ENCODE measurements around the gene CLDN20. TPM values are rescaled to one million over a fixed set of nuclear protein-coding genes. Genes with fewer than 3 reads are reported as not detected.
"Not testable (repeated sequence)": the region's sequence is repeated elsewhere in the genome, so short reads cannot be mapped to it uniquely, and the experiment has no call there.

The CLDN20 gene
- polyA plus RNA-seq (2013): 2.5 TPM

- DNase-seq: no peak
- WGBS (ENCODE audit: insufficient coverage): 99% methylated on average over 6 of the region's 10 CpGs
- H3K4me1 ChIP-seq (ENCODE audit: control extremely low read depth in 1 of 4, control insufficient read depth in 4 of 4, insufficient read depth in 4 of 4, low read length in 3 of 4): no peaks in the 10 kb centered on the region
- H3K4me3 ChIP-seq (ENCODE audit: control insufficient read depth in 1 of 7, extremely low read depth in 1 of 7, insufficient read depth in 4 of 7, low read depth in 2 of 7, low read length in 6 of 7): no peak within 1 kb of the TSS
- peaks cover 5 to 50% (median 36%) of the 10 kb centered on the region in 4 experiments for H3K36me3 ChIP-seq (ENCODE audit: control insufficient read depth in 4 of 4, insufficient read depth in 4 of 4, low read length in 3 of 4)
- H3K27me3 ChIP-seq (replicated peaks in 2 of 5; ENCODE audit: control insufficient read depth in 4 of 5, insufficient read depth in 5 of 5, low read length in 4 of 5): no peaks in the 10 kb centered on the region
- ChIA-PET POLR2A (no interaction called here), CTCF (interaction anchor here (0.6 kb wide), 1 partner anchor 48 kb away, joined by 3 read pairs; no protein-coding TSS in a partner anchor)
- H3K9me3 ChIP-seq (ENCODE audit: control extremely low read depth in 1 of 5, control insufficient read depth in 4 of 5, insufficient read depth in 2 of 5, low read depth in 1 of 5, low read length in 4 of 5): no peaks in the 10 kb centered on the region
- H3K27ac ChIP-seq (ENCODE audit: insufficient read depth in 1 of 2, low read depth in 1 of 2, low read length in 2 of 2, poor library complexity in 1 of 2, severe bottlenecking in 2 of 2): no peak within 1 kb of the TSS
These were observed at the start of gene CLDN20 for GRCh38 chr6:155263373-155264063. Gene CLDN20 (plus strand): TSS chr6:155264013. CDS start chr6:155275720, 11,707 bp downstream.

- POLR2A ChIA-PET: no interaction called here
- H3K4me3 ChIP-seq (ENCODE audit: control insufficient read depth in 1 of 7, extremely low read depth in 1 of 7, insufficient read depth in 4 of 7, low read depth in 2 of 7, low read length in 6 of 7): no peak overlapping the region
- CTCF ChIA-PET: no interaction called here
- H3K27me3 ChIP-seq (replicated peaks in 2 of 5; ENCODE audit: control insufficient read depth in 4 of 5, insufficient read depth in 5 of 5, low read length in 4 of 5): no peaks in the 10 kb centered on the region
- 100% methylated on average over 2 of the region's 4 CpGs for WGBS (ENCODE audit: insufficient coverage)
- H3K4me1 ChIP-seq (ENCODE audit: control extremely low read depth in 1 of 4, control insufficient read depth in 4 of 4, insufficient read depth in 4 of 4, low read length in 3 of 4): no peaks in the 10 kb centered on the region
- no peaks in the 10 kb centered on the region for H3K9me3 ChIP-seq (ENCODE audit: control extremely low read depth in 1 of 5, control insufficient read depth in 4 of 5, insufficient read depth in 2 of 5, low read depth in 1 of 5, low read length in 4 of 5)
- H3K36me3 ChIP-seq (ENCODE audit: control insufficient read depth in 4 of 4, insufficient read depth in 4 of 4, low read length in 3 of 4): no peaks in the 10 kb centered on the region
- no peak overlapping the region for H3K27ac ChIP-seq (ENCODE audit: insufficient read depth in 1 of 2, low read depth in 1 of 2, low read length in 2 of 2, poor library complexity in 1 of 2, severe bottlenecking in 2 of 2)
- DNase-seq: no peak
These were observed 47.9 kb upstream of the CLDN20 start for GRCh38 chr6:155215906-155216305.

GRCh38 chr6:155216312-155217046, 47.3 kb upstream of the CLDN20 start:
- H3K27ac ChIP-seq (ENCODE audit: insufficient read depth in 1 of 2, low read depth in 1 of 2, low read length in 2 of 2, poor library complexity in 1 of 2, severe bottlenecking in 2 of 2): no peak overlapping the region
- no peak overlapping the region for H3K4me3 ChIP-seq (ENCODE audit: control insufficient read depth in 1 of 7, extremely low read depth in 1 of 7, insufficient read depth in 4 of 7, low read depth in 2 of 7, low read length in 6 of 7)
- H3K4me1 ChIP-seq (ENCODE audit: control extremely low read depth in 1 of 4, control insufficient read depth in 4 of 4, insufficient read depth in 4 of 4, low read length in 3 of 4): no peaks in the 10 kb centered on the region
- no peaks in the 10 kb centered on the region for H3K27me3 ChIP-seq (replicated peaks in 2 of 5; ENCODE audit: control insufficient read depth in 4 of 5, insufficient read depth in 5 of 5, low read length in 4 of 5)
- DNase-seq: no peak
- WGBS (ENCODE audit: insufficient coverage): 83% methylated on average over 11 of the region's 11 CpGs
- POLR2A ChIA-PET: no interaction called here
- no peaks in the 10 kb centered on the region for H3K36me3 ChIP-seq (ENCODE audit: control insufficient read depth in 4 of 4, insufficient read depth in 4 of 4, low read length in 3 of 4)
- no peaks in the 10 kb centered on the region for H3K9me3 ChIP-seq (ENCODE audit: control extremely low read depth in 1 of 5, control insufficient read depth in 4 of 5, insufficient read depth in 2 of 5, low read depth in 1 of 5, low read length in 4 of 5)
- CTCF ChIA-PET: no interaction called here

- H3K36me3 ChIP-seq (ENCODE audit: control insufficient read depth in 4 of 4, insufficient read depth in 4 of 4, low read length in 3 of 4); H3K27ac ChIP-seq (ENCODE audit: insufficient read depth in 1 of 2, low read depth in 1 of 2, low read length in 2 of 2, poor library complexity in 1 of 2, severe bottlenecking in 2 of 2); H3K9me3 ChIP-seq (ENCODE audit: control extremely low read depth in 1 of 5, control insufficient read depth in 4 of 5, insufficient read depth in 2 of 5, low read depth in 1 of 5, low read length in 4 of 5); DNase-seq; H3K4me1 ChIP-seq (ENCODE audit: control extremely low read depth in 1 of 4, control insufficient read depth in 4 of 4, insufficient read depth in 4 of 4, low read length in 3 of 4); CTCF ChIA-PET; H3K27me3 ChIP-seq (replicated peaks in 2 of 5; ENCODE audit: control insufficient read depth in 4 of 5, insufficient read depth in 5 of 5, low read length in 4 of 5); H3K4me3 ChIP-seq (ENCODE audit: control insufficient read depth in 1 of 7, extremely low read depth in 1 of 7, insufficient read depth in 4 of 7, low read depth in 2 of 7, low read length in 6 of 7); POLR2A ChIA-PET: not testable (repeated sequence)
- WGBS (ENCODE audit: insufficient coverage): 100% methylated on average over 3 of the region's 20 CpGs
These were observed 45.1 kb upstream of the CLDN20 start for GRCh38 chr6:155218711-155219110.

- no peaks in the 10 kb centered on the region for H3K27me3 ChIP-seq (replicated peaks in 2 of 5; ENCODE audit: control insufficient read depth in 4 of 5, insufficient read depth in 5 of 5, low read length in 4 of 5)
- peaks cover 0 to 2% (median 0%) of the 10 kb centered on the region in 4 experiments for H3K36me3 ChIP-seq (ENCODE audit: control insufficient read depth in 4 of 4, insufficient read depth in 4 of 4, low read length in 3 of 4)
- no peaks in the 10 kb centered on the region for H3K9me3 ChIP-seq (ENCODE audit: control extremely low read depth in 1 of 5, control insufficient read depth in 4 of 5, insufficient read depth in 2 of 5, low read depth in 1 of 5, low read length in 4 of 5)
- 100% methylated on average over 5 of the region's 7 CpGs for WGBS (ENCODE audit: insufficient coverage)
- H3K4me3 ChIP-seq (ENCODE audit: control insufficient read depth in 1 of 7, extremely low read depth in 1 of 7, insufficient read depth in 4 of 7, low read depth in 2 of 7, low read length in 6 of 7): no peak overlapping the region
- no peak for DNase-seq
- H3K4me1 ChIP-seq (ENCODE audit: control extremely low read depth in 1 of 4, control insufficient read depth in 4 of 4, insufficient read depth in 4 of 4, low read length in 3 of 4): no peaks in the 10 kb centered on the region
- H3K27ac ChIP-seq (ENCODE audit: insufficient read depth in 1 of 2, low read depth in 1 of 2, low read length in 2 of 2, poor library complexity in 1 of 2, severe bottlenecking in 2 of 2): no peak overlapping the region
- ChIA-PET POLR2A (no interaction called here), CTCF (interaction anchor here (0.7 to 1.1 kb wide), 2 partner anchors 29 to 41 kb away, joined by 3 read pairs; no protein-coding TSS in a partner anchor)
These were observed 44.5 kb upstream of the CLDN20 start for GRCh38 chr6:155219299-155219698.

GRCh38 chr6:155219858-155220301, 43.9 kb upstream of the CLDN20 start:
- WGBS (ENCODE audit: insufficient coverage): 100% methylated on average over 4 of the region's 5 CpGs
- H3K27ac ChIP-seq (ENCODE audit: insufficient read depth in 1 of 2, low read depth in 1 of 2, low read length in 2 of 2, poor library complexity in 1 of 2, severe bottlenecking in 2 of 2): no peak overlapping the region
- POLR2A ChIA-PET: no interaction called here
- no peaks in the 10 kb centered on the region for H3K9me3 ChIP-seq (ENCODE audit: control extremely low read depth in 1 of 5, control insufficient read depth in 4 of 5, insufficient read depth in 2 of 5, low read depth in 1 of 5, low read length in 4 of 5)
- no peak overlapping the region for H3K4me3 ChIP-seq (ENCODE audit: control insufficient read depth in 1 of 7, extremely low read depth in 1 of 7, insufficient read depth in 4 of 7, low read depth in 2 of 7, low read length in 6 of 7)
- H3K27me3 ChIP-seq (replicated peaks in 2 of 5; ENCODE audit: control insufficient read depth in 4 of 5, insufficient read depth in 5 of 5, low read length in 4 of 5): no peaks in the 10 kb centered on the region
- DNase-seq: no peak
- CTCF ChIA-PET: interaction anchor here (0.7 to 1.1 kb wide), 2 partner anchors 28 to 42 kb away, joined by 3 read pairs; no protein-coding TSS in a partner anchor
- H3K36me3 ChIP-seq (ENCODE audit: control insufficient read depth in 4 of 4, insufficient read depth in 4 of 4, low read length in 3 of 4): peaks cover 0 to 2% (median 0%) of the 10 kb centered on the region in 4 experiments
- peaks cover 0 to 4% (median 2%) of the 10 kb centered on the region in 4 experiments for H3K4me1 ChIP-seq (ENCODE audit: control extremely low read depth in 1 of 4, control insufficient read depth in 4 of 4, insufficient read depth in 4 of 4, low read length in 3 of 4)

- POLR2A ChIA-PET: no interaction called here
- Histone ChIP-seq H3K27me3 (replicated peaks in 2 of 5; ENCODE audit: control insufficient read depth in 4 of 5, insufficient read depth in 5 of 5, low read length in 4 of 5) (no peaks in the 10 kb centered on the region), H3K27ac (ENCODE audit: insufficient read depth in 1 of 2, low read depth in 1 of 2, low read length in 2 of 2, poor library complexity in 1 of 2, severe bottlenecking in 2 of 2) (no peak overlapping the region), H3K9me3 (ENCODE audit: control extremely low read depth in 1 of 5, control insufficient read depth in 4 of 5, insufficient read depth in 2 of 5, low read depth in 1 of 5, low read length in 4 of 5) (no peaks in the 10 kb centered on the region), H3K4me3 (ENCODE audit: control insufficient read depth in 1 of 7, extremely low read depth in 1 of 7, insufficient read depth in 4 of 7, low read depth in 2 of 7, low read length in 6 of 7) (no peak overlapping the region), H3K4me1 (ENCODE audit: control extremely low read depth in 1 of 4, control insufficient read depth in 4 of 4, insufficient read depth in 4 of 4, low read length in 3 of 4) (peaks cover 0 to 4% (median 2%) of the 10 kb centered on the region in 4 experiments), H3K36me3 (ENCODE audit: control insufficient read depth in 4 of 4, insufficient read depth in 4 of 4, low read length in 3 of 4) (peaks cover 0 to 2% (median 0%) of the 10 kb centered on the region in 4 experiments)
- peak in 1 of 3 donors; percentile 8 for DNase-seq
- CTCF ChIA-PET: interaction anchor here (0.6 to 1.9 kb wide), 3 partner anchors 13 to 68 kb away, joined by 3 to 4 read pairs (median 4); no protein-coding TSS in a partner anchor
- WGBS (ENCODE audit: insufficient coverage): 94% methylated on average over 4 of the region's 4 CpGs
These were observed 42.7 kb upstream of the CLDN20 start for GRCh38 chr6:155221086-155221485.

Data from common myeloid progenitor, CD34-positive (primary cell).